GM23338 (cell line): Measurements from ENCODE around the gene SLC36A2. TPM values are rescaled to one million over a fixed set of nuclear protein-coding genes. Genes with fewer than 3 reads are reported as not detected.

ENCODE experiments used
- ATAC-seq: fragments of 200-7000 bp; cut with Tn5 transposase; 3 replicates; pipeline ENCODE4 v1.9.1; 2020
- DNase-seq: peaks from one replicate; pipeline ENCODE4 v3.0.0-alpha.2; 2015; ENCODE audit warnings: low spot score
- H2AFZ ChIP-seq: fragments of 200-600 bp; sonication (generic); 2 replicates; pipeline ENCODE4 v1.8.0; 2016; ENCODE audit warnings: antibody characterized with exemption, mild to moderate bottlenecking, moderate library complexity
- H3F3A ChIP-seq: fragments of 200-600 bp; sonication (generic); replicated peaks from 2 replicates; pipeline ENCODE4 v1.8.0; 2017; ENCODE audit warnings: antibody characterized with exemption, mixed run types, low read depth
- H3K27ac ChIP-seq: fragments of 200-600 bp; sonication (generic); 2 replicates; pipeline ENCODE4 v1.6.1; 2016; ENCODE audit warnings: low read depth
- H3K27me3 ChIP-seq: fragments of 200-600 bp; sonication (generic); 2 replicates; pipeline ENCODE4 v1.8.0; 2016; ENCODE audit warnings: mild to moderate bottlenecking, mixed run types, moderate library complexity; ENCODE audit not compliant: insufficient read depth
- H3K36me3 ChIP-seq: fragments of 200-600 bp; sonication (generic); 2 replicates; pipeline ENCODE4 v1.8.0; 2016; ENCODE audit warnings: mild to moderate bottlenecking; ENCODE audit not compliant: insufficient read depth
- H3K4me1 ChIP-seq: fragments of 200-600 bp; sonication (generic); 2 replicates; pipeline ENCODE4 v1.8.0; 2016; ENCODE audit warnings: mild to moderate bottlenecking, moderate library complexity; ENCODE audit not compliant: insufficient read depth
- H3K4me2 ChIP-seq: fragments of 200-600 bp; sonication (generic); 2 replicates; pipeline ENCODE4 v1.7.1; 2017; ENCODE audit warnings: mixed run types
- H3K4me3 ChIP-seq: fragments of 200-600 bp; sonication (generic); 2 replicates; pipeline ENCODE4 v1.6.1; 2016; ENCODE audit warnings: mixed run types
- H3K79me2 ChIP-seq: fragments of 200-600 bp; sonication (generic); replicated peaks from 2 replicates; pipeline ENCODE4 v1.8.0; 2017; ENCODE audit warnings: mild to moderate bottlenecking; ENCODE audit not compliant: insufficient read depth
- H3K9me2 ChIP-seq: fragments of 200-600 bp; sonication (generic); 2 replicates; pipeline ENCODE4 v1.8.0; 2017; ENCODE audit not compliant: insufficient read depth
- H4K20me1 ChIP-seq: fragments of 200-600 bp; sonication (generic); replicated peaks from 2 replicates; pipeline ENCODE4 v1.8.0; 2017; ENCODE audit warnings: mild to moderate bottlenecking; ENCODE audit not compliant: insufficient read depth
- H3K27ac Mint-ChIP-seq: 2 replicates; pipeline ENCODE4 v1.8.0; 2020; ENCODE audit warnings: inconsistent platforms, mild to moderate bottlenecking, moderate library complexity, mixed read lengths
- H3K27me3 Mint-ChIP-seq: 3 replicates; pipeline ENCODE4 v1.8.0; 2022; ENCODE audit warnings: low read depth, mild to moderate bottlenecking, moderate library complexity, mixed read lengths, inconsistent platforms; ENCODE audit not compliant: insufficient read depth, poor library complexity
- H3K36me3 Mint-ChIP-seq: 3 replicates; pipeline ENCODE4 v1.8.0; 2021; ENCODE audit warnings: low read depth, mild to moderate bottlenecking, inconsistent platforms, moderate library complexity, mixed read lengths
- H3K4me1 Mint-ChIP-seq: 3 replicates; pipeline ENCODE4 v1.8.0; 2020; ENCODE audit warnings: mild to moderate bottlenecking, inconsistent platforms, mixed read lengths
- H3K4me3 Mint-ChIP-seq: 3 replicates; pipeline ENCODE4 v1.8.0; 2021; ENCODE audit warnings: moderate library complexity, mild to moderate bottlenecking, inconsistent platforms, mixed read lengths
- H3K9me3 Mint-ChIP-seq: 3 replicates; pipeline ENCODE4 v1.8.0; 2020; ENCODE audit warnings: moderate library complexity, mild to moderate bottlenecking, inconsistent platforms, mixed read lengths
- ETS1 ChIP-seq: IDR thresholded peaks from 2 replicates; pipeline ENCODE4 v1.6.1; 2016; ENCODE audit warnings: antibody characterized with exemption
- JUNB ChIP-seq: IDR thresholded peaks from one replicate; pipeline ENCODE4 v1.6.1; 2016; ENCODE audit warnings: antibody characterized with exemption; ENCODE audit not compliant: unreplicated experiment
- NANOG ChIP-seq: IDR thresholded peaks from 2 replicates; pipeline ENCODE4 v1.6.1; 2016; ENCODE audit warnings: antibody characterized with exemption, borderline replicate concordance
- ZNF114 ChIP-seq: fragments of 250-450 bp; sonication (Bioruptor Pico); IDR thresholded peaks from 2 replicates; pipeline ENCODE4 v1.5.0; 2020; ENCODE audit warnings: mild to moderate bottlenecking, moderate library complexity
- ZNF331 ChIP-seq: fragments of 250-450 bp; sonication (Bioruptor Pico); IDR thresholded peaks from 2 replicates; pipeline ENCODE4 v1.5.0; 2020; ENCODE audit warnings: low read depth, mild to moderate bottlenecking, moderate library complexity
- ZNF462 ChIP-seq: fragments of 250-450 bp; sonication (Bioruptor Pico); IDR thresholded peaks from 2 replicates; pipeline ENCODE4 v1.5.0; 2020; ENCODE audit warnings: mild to moderate bottlenecking, moderate library complexity
- polyA plus RNA-seq: library from polyadenylated mRNA; unstranded; fragments of >200 nt; fragmentation: Nextera tagmentation; extraction: Ambion mirVana; gene quantifications from 2 replicates; pipeline ENCODE4 v1.2.1, GENCODE V29; 2016
- total RNA-seq: library from RNA; depleted of rRNA; stranded (reverse); fragments of >200 nt; shearing (Covaris generic); gene quantifications from 2 replicates; pipeline ENCODE4 v1.2.3, GENCODE V29; 2014

Gene SLC36A2
- total and polyA plus RNA-seq, 2 experiments from 2014 or later = 0.08 TPM; not detected in 1

- TF ChIP-seq ZNF462 (no peak), ETS1 (no peak), ZNF331 (CRISPR knock-in tag) (no peak)
Measured at GRCh38 chr5:151274666-151275065, 72.7 kb downstream of the SLC36A2 start (continued).

GRCh38 chr5:151271336-151271735 lies 76.0 kb downstream of the SLC36A2 start:
- Histone ChIP-seq H3K27ac (no peak overlapping the region), H3K79me2 (no peaks in the 10 kb centered on the region), H3K4me2 (no peak overlapping the region), H3K4me1 (no peaks in the 10 kb centered on the region), H4K20me1 (no peaks in the 10 kb centered on the region; the same call in 1 of the 2 replicates), H3K36me3 (peaks cover 5% of the 10 kb centered on the region; the same call in 1 of the 2 replicates), H2AFZ (no peak overlapping the region), H3K27me3 (no peaks in the 10 kb centered on the region), H3K4me3 (no peak overlapping the region), H3K9me2 (no peaks in the 10 kb centered on the region), H3F3A (no peaks in the 10 kb centered on the region)
- Mint-ChIP-seq H3K27ac (no peak overlapping the region), H3K9me3 (no peaks in the 10 kb centered on the region), H3K4me1 (no peaks in the 10 kb centered on the region), H3K27me3 (peaks cover 5% of the 10 kb centered on the region), H3K4me3 (no peak overlapping the region), H3K36me3 (peaks cover 12% of the 10 kb centered on the region; the same call in 2 of the 3 replicates)
- DNase-seq (no peak), ATAC-seq (no peak)
- no peak for TF ChIP-seq NANOG
- no peak for TF ChIP-seq JUNB
- TF ChIP-seq ZNF114 (CRISPR knock-in tag) = no peak
- no peak for TF ChIP-seq ZNF462
